GM12878 (cell line): Measurements from ENCODE around the gene PLAC1. TPM values are rescaled to one million over a fixed set of nuclear protein-coding genes. Genes with fewer than 3 reads are reported as not detected.

Experiments used
- ATAC-seq: fragments of 200-7000 bp; cut with Tn5 transposase; 3 replicates; pipeline ENCODE4 v1.9.1; 2020; ENCODE audit warnings: mild to moderate bottlenecking, moderate library complexity
- BruUV-seq: library from RNA; stranded (reverse); fragments of 400-500 nt; replicated peaks from 2 replicates; lab custom pipeline; 2021; lab: Mats Ljungman, UMichigan
- CTCF ChIA-PET: fragments of 300-600 bp; sonication (Branson Sonifier 250); formaldehyde crosslinking; extraction: SDS; loops from one replicate; lab custom pipeline; 2021; ENCODE audit warnings: inconsistent platforms; lab: Yijun Ruan, JAX
- POLR2A ChIA-PET: fragments of 350-600 bp; formaldehyde crosslinking; extraction: SDS; loops from one replicate; lab custom pipeline; 2021; ENCODE audit warnings: inconsistent platforms; lab: Charles Lee
- RAD21 ChIA-PET: fragments of 300-600 bp; sonication (Branson Sonifier 250); formaldehyde crosslinking; loops from one replicate; lab custom pipeline; 2023; ENCODE audit warnings: antibody characterized with exemption; ENCODE audit not compliant: unreplicated experiment; lab: Charles Lee
- SMC1A ChIA-PET: fragments of 300-600 bp; sonication (Branson Sonifier 250); formaldehyde crosslinking; loops from one replicate; lab custom pipeline; 2023; ENCODE audit not compliant: unreplicated experiment, uncharacterized antibody; lab: Charles Lee
- DNase-seq: peaks from one replicate; pipeline ENCODE4 v3.0.0-alpha.2; 2011; ENCODE audit warnings: low read depth, low spot score
- FAIRE-seq: peaks from 3 replicates; lab custom pipeline; 2011; peaks lifted over from hg19 to GRCh38; lab: Jason Lieb, UNC
- H2AFZ ChIP-seq: 2 replicates; pipeline ENCODE4 v1.6.0; 2011; ENCODE audit warnings: low read depth, low read length, control low read depth; ENCODE audit not compliant: control insufficient read depth
- H3K27ac ChIP-seq: 2 replicates; pipeline ENCODE4 v1.5.1; 2011; ENCODE audit warnings: control low read depth; ENCODE audit not compliant: control insufficient read depth, insufficient read depth
- H3K27me3 ChIP-seq, 2 experiments: replicated peaks in 1 of 2; 2 replicates each; pipeline versions ENCODE4 v1.6.0 to v1.6.1; 2011; ENCODE audit warnings: low read length in 1 of 2; ENCODE audit not compliant: control insufficient read depth in 2 of 2, insufficient read depth in 2 of 2
- H3K36me3 ChIP-seq, 2 experiments: 2 replicates each; pipeline ENCODE4 v1.5.1; 2011; ENCODE audit warnings: low read length in 1 of 2; ENCODE audit not compliant: control insufficient read depth in 2 of 2, insufficient read depth in 2 of 2
- H3K4me1 ChIP-seq: 2 replicates; pipeline ENCODE4 v1.6.1; 2011; ENCODE audit warnings: mild to moderate bottlenecking, low read length, moderate library complexity, mixed read lengths; ENCODE audit not compliant: control insufficient read depth, insufficient read depth
- H3K4me2 ChIP-seq: 2 replicates; pipeline ENCODE4 v1.6.0; 2011; ENCODE audit warnings: control low read depth; ENCODE audit not compliant: control insufficient read depth, insufficient read depth
- H3K4me3 ChIP-seq: fragments of 200-600 bp; sonication (generic); 2 replicates; pipeline ENCODE4 v1.5.1; 2016
- H3K79me2 ChIP-seq: 2 replicates; pipeline ENCODE4 v1.6.0; 2011; ENCODE audit warnings: low read length; ENCODE audit not compliant: control insufficient read depth, insufficient read depth
- H3K9ac ChIP-seq: 2 replicates; pipeline ENCODE4 v1.8.0; 2011; ENCODE audit warnings: low read length, control low read depth, mixed read lengths; ENCODE audit not compliant: control insufficient read depth, insufficient read depth
- H3K9me3 ChIP-seq: replicated peaks from 3 replicates; pipeline ENCODE4 v1.5.1; 2011; ENCODE audit warnings: mild to moderate bottlenecking, low read length; ENCODE audit not compliant: control insufficient read depth, insufficient read depth
- H4K20me1 ChIP-seq: 2 replicates; pipeline ENCODE4 v1.6.0; 2011; ENCODE audit not compliant: control insufficient read depth, insufficient read depth
- CBX3 ChIP-seq: fragments of 200-600 bp; sonication (generic); IDR thresholded peaks from 2 replicates; pipeline ENCODE4 v1.6.1; 2016; ENCODE audit warnings: low read depth, borderline replicate concordance
- EGR1 ChIP-seq, 2 experiments: IDR thresholded peaks; 1 replicate in 1 of 2; 2 replicates in 1 of 2; pipeline ENCODE4 v1.6.1; 2011 to 2012; ENCODE audit warnings: low read depth in 2 of 2, low read length in 2 of 2, borderline replicate concordance in 1 of 2, mild to moderate bottlenecking in 1 of 2, moderate library complexity in 1 of 2
- MXI1 ChIP-seq: fragments of 150-350 bp; IDR thresholded peaks from 2 replicates; pipeline ENCODE4 v1.6.1; 2011; ENCODE audit warnings: low read depth, mild to moderate bottlenecking, inconsistent platforms, low read length, improper control_type of control experiment
- PKNOX1 ChIP-seq: fragments of 450-650 bp; IDR thresholded peaks from 2 replicates; pipeline ENCODE4 v1.6.1; 2016; ENCODE audit warnings: mild to moderate bottlenecking
- RELB ChIP-seq: fragments of 450-650 bp; IDR thresholded peaks from 2 replicates; pipeline ENCODE4 v1.6.1; 2017; ENCODE audit warnings: low read depth, mild to moderate bottlenecking, moderate library complexity
- TAF1 ChIP-seq: IDR thresholded peaks from 2 replicates; pipeline ENCODE4 v1.6.1; 2011; ENCODE audit warnings: mild to moderate bottlenecking, low read depth, low read length, borderline replicate concordance
- in situ Hi-C: fragments of 300-500 bp; cut with MboI; formaldehyde crosslinking; loops from 9 replicates; pipeline ENCODE4 v1.14.3; 2018; ENCODE audit warnings: mixed read lengths
- intact Hi-C: fragments of 100-400 bp; cut with micrococcal nuclease; formaldehyde crosslinking; loops from one replicate; pipeline ENCODE4 v1.14.2; 2022; ENCODE audit not compliant: unreplicated experiment
- polyA plus RNA-seq, 11 experiments: library from polyadenylated mRNA; depleted of rRNA in 4 of 11; unstranded in 6 of 11; stranded (reverse) in 5 of 11; fragments of >200 nt; fragmentation: Nextera tagmentation in 4 of 11; fragmentation: Illumina TruSeq in 1 of 11; extraction: Ambion mirVana in 4 of 11; extraction: Trizol in 1 of 11; gene quantifications; 1 replicate in 1 of 11; 2 replicates in 10 of 11; pipeline versions ENCODE4 v1.2.1 to v1.2.3, GENCODE V29; 2011 to 2016; ENCODE audit warnings: inconsistent platforms in 2 of 11, missing spikeins in 2 of 11, low read depth in 1 of 11
- total RNA-seq, 4 experiments: library from RNA; depleted of rRNA in 3 of 4; stranded (reverse); fragments of >200 nt in 3 of 4; fragmentation: Illumina TruSeq in 1 of 4; extraction: Trizol in 1 of 4; gene quantifications; 2 replicates each; pipeline versions ENCODE4 v1.2.1 to v1.2.3, GENCODE V29; 2013 to 2021

The PLAC1 gene
- total and polyA plus RNA-seq, 10 of the 15 experiments (the other 5 are each of a cell fraction or from before 2014, with no cell fraction given), result 0.05 to 0.42 (median 0.17) TPM; not detected in 5

- TF ChIP-seq RELB, result no peak
- no peak for TF ChIP-seq EGR1 (IDR thresholded peaks at IDR 0.05; ENCODE audit: borderline replicate concordance in 1 of 2, low read depth in 2 of 2, low read length in 2 of 2)
- TF ChIP-seq MXI1, result no peak
Observed at GRCh38 chrX:134603806-134604700, 54.2 kb downstream of the PLAC1 start (continued).

- Histone ChIP-seq H3K9ac (no peak overlapping the region), H4K20me1 (no peaks in the 10 kb centered on the region), H3K27me3 (no peaks in the 10 kb centered on the region), H3K36me3 (no peaks in the 10 kb centered on the region), H3K79me2 (no peaks in the 10 kb centered on the region), H2AFZ (no peak overlapping the region), H3K4me2 (no peak overlapping the region), H3K4me1 (no peaks in the 10 kb centered on the region), H3K27ac (no peak overlapping the region), H3K9me3 (no peaks in the 10 kb centered on the region; the same call in 2 of the 3 replicates), H3K4me3 (no peak overlapping the region)
- ATAC-seq (no peak), FAIRE-seq (no peak), DNase-seq (no peak)
- in situ Hi-C loops (no loop called here), intact Hi-C loops (no loop called here)
- RAD21 ChIA-PET, result no interaction called here
- TF ChIP-seq TAF1, result no peak
- no peak for TF ChIP-seq CBX3
- no peak for TF ChIP-seq PKNOX1
- POLR2A ChIA-PET, result no interaction called here
- SMC1A ChIA-PET, result no interaction called here
- no TSS peak for BruUV-seq
- CTCF ChIA-PET, result no interaction called here
Observed at GRCh38 chrX:134602410-134602809, 55.9 kb downstream of the PLAC1 start.
